MCF 10A (cell line): ENCODE data around the gene NOD1. TPM values are rescaled to one million over a fixed set of nuclear protein-coding genes. Genes with fewer than 3 reads are reported as not detected.

ENCODE experiments used
- BruUV-seq: library from RNA; stranded (reverse); fragments of 400-500 nt; replicated peaks from 2 replicates; lab custom pipeline; 2021; lab: Mats Ljungman, UMichigan
- CTCF ChIA-PET: fragments of 300-600 bp; sonication (Branson Sonifier 250); formaldehyde crosslinking; extraction: SDS; loops from one replicate; lab custom pipeline; 2021; ENCODE audit warnings: antibody characterized with exemption, inconsistent platforms; lab: Yijun Ruan, JAX
- POLR2A ChIA-PET: fragments of 300-600, 350-650 bp; sonication (Branson Sonifier 250); formaldehyde crosslinking; extraction: SDS; loops from one replicate; lab custom pipeline; 2020; ENCODE audit warnings: antibody characterized with exemption, inconsistent platforms; lab: Yijun Ruan, JAX
- DNase-seq: peaks from one replicate; pipeline ENCODE4 v3.0.0-alpha.2; 2018; ENCODE audit not compliant: unreplicated experiment
- H3K27ac Mint-ChIP-seq: one replicate; pipeline ENCODE4 v1.8.0; 2022; ENCODE audit warnings: mild to moderate bottlenecking, low read depth, mixed read lengths; ENCODE audit not compliant: unreplicated experiment
- H3K27me3 Mint-ChIP-seq: one replicate; pipeline ENCODE4 v1.8.0; 2022; ENCODE audit warnings: mixed read lengths; ENCODE audit not compliant: insufficient read depth, unreplicated experiment
- H3K36me3 Mint-ChIP-seq: one replicate; pipeline ENCODE4 v1.8.0; 2022; ENCODE audit warnings: mild to moderate bottlenecking, moderate library complexity, mixed read lengths; ENCODE audit not compliant: insufficient read depth, unreplicated experiment
- H3K4me1 Mint-ChIP-seq: one replicate; pipeline ENCODE4 v1.8.0; 2022; ENCODE audit warnings: mixed read lengths; ENCODE audit not compliant: insufficient read depth, unreplicated experiment
- H3K4me3 Mint-ChIP-seq: one replicate; pipeline ENCODE4 v1.8.0; 2022; ENCODE audit warnings: mild to moderate bottlenecking, moderate library complexity, mixed read lengths; ENCODE audit not compliant: unreplicated experiment
- H3K9me3 Mint-ChIP-seq: one replicate; pipeline ENCODE4 v1.8.0; 2022; ENCODE audit warnings: mixed read lengths; ENCODE audit not compliant: unreplicated experiment
- intact Hi-C: fragments of 100-400 bp; cut with micrococcal nuclease; formaldehyde crosslinking; loops from 2 replicates; pipeline ENCODE4 v1.14.1; 2022
- total RNA-seq: library from RNA; stranded (reverse); gene quantifications from 2 replicates; pipeline ENCODE4 v1.2.3, GENCODE V29; 2022
- TF ChIP-seq, protein P1 (sequence below): fragments of 200-600 bp; IDR thresholded peaks from one replicate; pipeline ENCODE4 v1.8.0; 2022; ENCODE audit warnings: antibody characterized with exemption, mild to moderate bottlenecking; ENCODE audit not compliant: unreplicated experiment

NOD1 gene
- total RNA-seq, 1 experiment from 2014 or later, result 3.8 TPM

DNA sequence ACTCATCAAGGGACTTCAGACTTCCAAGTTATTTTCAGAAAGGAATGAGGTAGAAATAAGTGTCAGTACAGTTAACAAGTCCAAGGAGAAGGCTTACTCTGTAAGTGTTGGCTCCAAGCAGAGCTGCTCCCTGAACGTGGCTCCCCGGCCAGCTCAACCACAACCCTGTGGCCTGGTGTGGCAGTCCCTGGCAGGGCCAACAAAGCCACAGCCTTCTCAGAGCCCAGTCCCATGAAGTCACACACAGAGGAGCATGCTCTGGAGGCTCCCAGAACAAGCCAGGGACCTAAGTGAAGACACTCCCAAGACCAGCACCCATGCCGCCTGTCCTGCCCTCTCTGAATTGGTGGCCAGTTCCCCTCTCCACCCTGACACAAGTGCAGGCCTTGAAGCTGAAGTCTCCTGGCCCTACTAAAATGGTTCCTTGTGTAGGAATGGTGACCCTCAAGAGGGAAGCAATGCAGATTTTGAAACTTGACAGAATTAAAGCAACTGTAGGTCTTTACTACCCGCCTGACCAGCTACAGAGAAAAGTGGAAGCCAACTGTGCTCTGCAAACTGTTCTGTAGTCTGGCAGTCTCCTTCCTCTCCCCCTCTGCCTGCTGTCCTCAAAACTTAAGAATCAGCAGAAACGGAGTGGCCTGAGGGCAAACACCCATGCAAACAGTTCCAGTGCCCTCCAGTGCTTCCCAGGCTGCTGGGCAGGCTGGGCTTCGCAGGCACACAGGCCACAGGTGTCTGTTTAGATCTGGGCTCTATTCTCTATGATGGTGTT, 51.1 kb downstream of the NOD1 start:
- Mint-ChIP-seq H3K4me1 (no peaks in the 10 kb centered on the region), H3K9me3 (no peaks in the 10 kb centered on the region), H3K27me3 (no peaks in the 10 kb centered on the region), H3K4me3 (no peak overlapping the region), H3K36me3 (peaks cover 38% of the 10 kb centered on the region), H3K27ac (no peak overlapping the region)
- ChIA-PET CTCF (interaction anchor here (0.5 to 1.2 kb wide), 2 partner anchors 137 to 354 kb away, joined by 3 read pairs; no protein-coding TSS in a partner anchor), POLR2A (interaction anchor here (0.6 kb wide), 1 partner anchor 154 kb away, joined by 5 read pairs; no protein-coding TSS in a partner anchor)
- intact Hi-C loops, result no loop called here
- TF ChIP-seq, protein P1, sequence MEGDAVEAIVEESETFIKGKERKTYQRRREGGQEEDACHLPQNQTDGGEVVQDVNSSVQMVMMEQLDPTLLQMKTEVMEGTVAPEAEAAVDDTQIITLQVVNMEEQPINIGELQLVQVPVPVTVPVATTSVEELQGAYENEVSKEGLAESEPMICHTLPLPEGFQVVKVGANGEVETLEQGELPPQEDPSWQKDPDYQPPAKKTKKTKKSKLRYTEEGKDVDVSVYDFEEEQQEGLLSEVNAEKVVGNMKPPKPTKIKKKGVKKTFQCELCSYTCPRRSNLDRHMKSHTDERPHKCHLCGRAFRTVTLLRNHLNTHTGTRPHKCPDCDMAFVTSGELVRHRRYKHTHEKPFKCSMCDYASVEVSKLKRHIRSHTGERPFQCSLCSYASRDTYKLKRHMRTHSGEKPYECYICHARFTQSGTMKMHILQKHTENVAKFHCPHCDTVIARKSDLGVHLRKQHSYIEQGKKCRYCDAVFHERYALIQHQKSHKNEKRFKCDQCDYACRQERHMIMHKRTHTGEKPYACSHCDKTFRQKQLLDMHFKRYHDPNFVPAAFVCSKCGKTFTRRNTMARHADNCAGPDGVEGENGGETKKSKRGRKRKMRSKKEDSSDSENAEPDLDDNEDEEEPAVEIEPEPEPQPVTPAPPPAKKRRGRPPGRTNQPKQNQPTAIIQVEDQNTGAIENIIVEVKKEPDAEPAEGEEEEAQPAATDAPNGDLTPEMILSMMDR, result no peak
- BruUV-seq, result no TSS peak
- DNase-seq, result no peak

DNA sequence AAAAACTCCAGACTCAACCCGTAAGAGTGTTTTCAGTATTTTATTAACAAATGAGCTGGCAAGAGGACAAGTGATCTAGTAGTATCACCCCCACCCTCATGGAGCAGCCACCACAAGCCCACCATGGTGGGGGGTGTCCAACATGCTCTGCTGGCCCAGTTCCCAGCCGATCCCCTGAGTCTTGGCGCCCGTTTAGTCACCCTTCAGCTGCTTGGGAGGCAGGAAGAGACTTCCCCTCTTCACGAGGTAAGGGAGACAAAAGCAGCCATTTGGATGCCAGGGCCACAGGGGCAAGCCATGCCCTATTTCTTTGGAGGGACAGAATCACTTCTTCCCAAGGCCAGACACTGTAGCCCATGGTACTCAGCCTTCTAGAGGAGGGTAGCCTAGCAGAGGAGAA, 54.1 kb downstream of the NOD1 start:
- no peak for DNase-seq
- POLR2A ChIA-PET, result interaction anchor here (0.6 to 1.2 kb wide), 3 partner anchors 14 to 146 kb away, joined by 3 read pairs; no protein-coding TSS in a partner anchor
- Mint-ChIP-seq H3K27ac (no peak overlapping the region), H3K9me3 (no peaks in the 10 kb centered on the region), H3K36me3 (peaks cover 31% of the 10 kb centered on the region), H3K4me3 (no peak overlapping the region), H3K4me1 (no peaks in the 10 kb centered on the region), H3K27me3 (no peaks in the 10 kb centered on the region)
- TF ChIP-seq, protein P1, result no peak
- BruUV-seq, result no TSS peak
- CTCF ChIA-PET, result interaction anchor here (1.1 kb wide), 1 partner anchor 148 kb away, joined by 3 read pairs; no protein-coding TSS in a partner anchor
- intact Hi-C loops, result no loop called here

DNA sequence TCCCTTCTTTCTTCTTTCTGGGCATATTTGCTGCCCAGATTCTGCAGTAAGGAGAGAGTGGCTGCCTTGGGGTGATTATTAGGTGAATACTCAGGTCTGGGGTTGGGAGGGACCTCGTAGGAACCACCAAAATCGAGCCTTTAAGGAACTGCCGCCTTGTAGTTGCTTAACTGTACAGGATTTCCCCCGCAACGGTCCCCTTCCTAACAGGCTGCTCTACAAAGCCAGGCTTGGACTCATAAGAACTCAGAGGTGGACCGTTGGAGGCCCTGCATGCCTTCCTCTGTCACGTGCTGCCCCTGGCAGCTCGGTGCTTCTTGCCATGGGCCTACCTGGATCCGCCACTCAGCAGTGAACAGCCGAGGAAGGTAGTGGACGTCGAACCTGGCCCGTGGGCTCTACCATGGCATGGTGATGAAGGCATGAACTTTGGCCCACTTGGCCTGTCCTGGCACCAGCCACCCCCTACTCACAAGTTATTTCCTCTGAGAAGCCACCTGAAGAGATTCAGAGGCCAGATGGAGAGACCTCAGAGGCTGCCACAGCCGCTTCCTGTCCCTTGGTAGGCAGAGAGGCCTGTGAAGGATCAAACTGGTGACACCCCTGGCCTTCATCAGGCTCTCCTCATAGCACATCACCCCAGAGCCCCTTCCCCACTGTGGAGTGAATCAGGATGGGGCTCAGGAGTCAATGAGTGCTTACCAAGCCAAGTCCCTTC, 54.6 kb downstream of the NOD1 start:
- TF ChIP-seq, protein P1, result no peak
- Mint-ChIP-seq H3K27me3 (no peaks in the 10 kb centered on the region), H3K4me1 (no peaks in the 10 kb centered on the region), H3K4me3 (no peak overlapping the region), H3K9me3 (no peaks in the 10 kb centered on the region), H3K36me3 (peaks cover 27% of the 10 kb centered on the region), H3K27ac (no peak overlapping the region)
- intact Hi-C loops, result no loop called here
- ChIA-PET CTCF (interaction anchor here (2.1 kb wide), 1 partner anchor 148 kb away, joined by 8 read pairs; no protein-coding TSS in a partner anchor), POLR2A (interaction anchor here (1.0 to 1.2 kb wide), 2 partner anchors 54 to 145 kb away, joined by 3 read pairs; no protein-coding TSS in a partner anchor)
- no peak for DNase-seq
- BruUV-seq, result no TSS peak

DNA sequence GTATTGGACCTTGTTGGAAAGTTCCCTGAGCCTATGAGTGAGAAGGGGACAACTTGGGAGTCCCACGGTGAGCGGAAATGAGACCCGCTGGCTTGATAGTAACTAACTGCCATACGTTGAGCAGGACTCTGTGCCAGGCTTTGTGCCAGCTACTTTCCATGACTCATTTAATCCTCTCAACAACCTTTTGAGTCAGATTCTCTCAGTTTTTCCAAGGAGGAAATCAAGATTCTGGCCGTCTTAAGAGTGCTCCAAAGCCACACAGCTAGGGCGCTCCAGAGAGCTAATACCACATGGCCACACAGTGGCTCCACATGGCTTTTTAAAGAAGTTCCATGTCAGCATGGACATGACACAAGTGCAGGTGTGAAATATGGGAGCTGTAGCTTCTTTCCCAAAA, 55.7 kb downstream of the NOD1 start:
- Mint-ChIP-seq H3K27me3 (no peaks in the 10 kb centered on the region), H3K36me3 (peaks cover 17% of the 10 kb centered on the region), H3K4me1 (no peaks in the 10 kb centered on the region), H3K27ac (no peak overlapping the region), H3K9me3 (no peaks in the 10 kb centered on the region), H3K4me3 (no peak overlapping the region)
- ChIA-PET POLR2A (interaction anchor here (0.9 kb wide), 1 partner anchor 257 kb away, joined by 3 read pairs; no protein-coding TSS in a partner anchor), CTCF (interaction anchor here (1.2 to 2.1 kb wide), 3 partner anchors 9 to 147 kb away, joined by 3 to 8 read pairs (median 3); no protein-coding TSS in a partner anchor)
- intact Hi-C loops, result no loop called here
- no TSS peak for BruUV-seq
- DNase-seq, result peak; percentile 38
- TF ChIP-seq, protein P1, result no peak
